ENCODE measurements around the gene SOWAHA. TPM values are rescaled to one million over a fixed set of nuclear protein-coding genes. Genes with fewer than 3 reads are reported as not detected.

Gene SOWAHA
- total RNA-seq, 1 experiment from 2014 or later, result 0.04 TPM

DNA sequence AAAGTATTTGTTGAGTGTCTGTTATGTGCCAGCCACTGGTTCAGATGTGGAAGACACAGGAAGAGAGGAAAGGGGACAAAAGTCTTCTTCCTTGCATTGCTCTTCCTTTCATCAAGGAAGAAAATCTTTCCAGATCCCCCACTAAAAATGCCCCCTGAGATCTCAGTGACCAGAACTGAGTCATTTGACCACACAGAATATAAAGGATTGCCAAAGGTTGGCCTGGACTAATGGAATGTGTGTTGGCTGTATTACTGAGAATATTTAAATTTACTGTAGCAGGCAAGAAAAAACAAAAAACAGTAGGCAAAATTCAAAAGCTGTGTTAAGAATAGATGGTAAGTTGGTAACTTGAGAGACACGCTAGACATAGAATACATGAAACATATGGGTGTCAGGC, 26.0 kb upstream of the SOWAHA start:
- no peak for ATAC-seq
- Histone ChIP-seq H3K4me1 (ENCODE audit: insufficient read depth, low read length) (peaks cover 5% of the 10 kb centered on the region; the same call in 1 of the 2 replicates), H3K27ac (ENCODE audit: low read length) (no peak overlapping the region), H3K36me3 (ENCODE audit: low read depth, low read length) (no peaks in the 10 kb centered on the region), H3F3A (ENCODE audit: low read length, unreplicated experiment) (no peaks in the 10 kb centered on the region), H4K20me1 (ENCODE audit: low read length) (no peaks in the 10 kb centered on the region), H3K4me3 (ENCODE audit: low read length) (no peak overlapping the region), H3K9me3 (ENCODE audit: low read length) (no peaks in the 10 kb centered on the region), H2AFZ (ENCODE audit: low read length) (no peak overlapping the region), H3K79me2 (ENCODE audit: low read length) (no peaks in the 10 kb centered on the region), H3K9ac (ENCODE audit: low read length) (no peak overlapping the region), H3K4me2 (ENCODE audit: low read length) (no peak overlapping the region), H3K27me3 (ENCODE audit: low read length) (no peaks in the 10 kb centered on the region), H3K9me2 (replicated peaks; ENCODE audit: low read length) (no peaks in the 10 kb centered on the region)
- DNase-seq, result no peak
- CTCF ChIA-PET, result no interaction called here
- TF ChIP-seq, protein P1, sequence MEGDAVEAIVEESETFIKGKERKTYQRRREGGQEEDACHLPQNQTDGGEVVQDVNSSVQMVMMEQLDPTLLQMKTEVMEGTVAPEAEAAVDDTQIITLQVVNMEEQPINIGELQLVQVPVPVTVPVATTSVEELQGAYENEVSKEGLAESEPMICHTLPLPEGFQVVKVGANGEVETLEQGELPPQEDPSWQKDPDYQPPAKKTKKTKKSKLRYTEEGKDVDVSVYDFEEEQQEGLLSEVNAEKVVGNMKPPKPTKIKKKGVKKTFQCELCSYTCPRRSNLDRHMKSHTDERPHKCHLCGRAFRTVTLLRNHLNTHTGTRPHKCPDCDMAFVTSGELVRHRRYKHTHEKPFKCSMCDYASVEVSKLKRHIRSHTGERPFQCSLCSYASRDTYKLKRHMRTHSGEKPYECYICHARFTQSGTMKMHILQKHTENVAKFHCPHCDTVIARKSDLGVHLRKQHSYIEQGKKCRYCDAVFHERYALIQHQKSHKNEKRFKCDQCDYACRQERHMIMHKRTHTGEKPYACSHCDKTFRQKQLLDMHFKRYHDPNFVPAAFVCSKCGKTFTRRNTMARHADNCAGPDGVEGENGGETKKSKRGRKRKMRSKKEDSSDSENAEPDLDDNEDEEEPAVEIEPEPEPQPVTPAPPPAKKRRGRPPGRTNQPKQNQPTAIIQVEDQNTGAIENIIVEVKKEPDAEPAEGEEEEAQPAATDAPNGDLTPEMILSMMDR (conservative IDR thresholded peaks at IDR 0.05; ENCODE audit: low read depth, low read length), result no peak
- TF ChIP-seq EZH2phosphoT487 (IDR thresholded peaks at IDR 0.05; ENCODE audit: borderline replicate concordance, low read length), result no peak
- no peak for TF ChIP-seq EZH2 (IDR thresholded peaks at IDR 0.05; ENCODE audit: low read length, unreplicated experiment)
- intact Hi-C loops (cut with micrococcal nuclease), result no loop called here
- POLR2A ChIA-PET (ENCODE audit: unreplicated experiment), result no interaction called here
- no TSS peak for BruUV-seq (replicated peaks)

DNA sequence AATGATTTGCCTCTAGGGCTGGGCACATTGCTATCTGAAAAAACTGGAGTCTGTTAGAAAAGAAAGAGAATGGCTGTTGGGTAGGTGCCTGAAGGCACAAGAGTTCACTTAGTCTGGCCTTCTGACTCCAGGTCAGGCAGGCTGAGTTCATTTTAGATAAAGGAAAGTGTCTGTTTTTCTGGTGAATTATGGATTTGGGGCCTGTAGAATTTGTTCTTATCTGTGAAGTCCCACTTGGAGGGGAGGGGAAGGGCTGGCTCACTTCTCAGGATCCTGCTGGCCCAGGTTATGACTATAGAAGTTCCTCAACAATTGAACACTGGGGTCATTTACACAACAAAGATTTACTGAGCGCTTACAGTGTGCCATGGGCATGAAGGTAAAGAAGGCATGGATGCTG, 24.6 kb upstream of the SOWAHA start:
- Histone ChIP-seq H3F3A (ENCODE audit: low read length, unreplicated experiment) (no peaks in the 10 kb centered on the region), H3K4me2 (ENCODE audit: low read length) (no peak overlapping the region), H3K4me1 (ENCODE audit: insufficient read depth, low read length) (no peaks in the 10 kb centered on the region), H3K27ac (ENCODE audit: low read length) (no peak overlapping the region), H4K20me1 (ENCODE audit: low read length) (no peaks in the 10 kb centered on the region), H3K9ac (ENCODE audit: low read length) (no peak overlapping the region), H3K9me2 (replicated peaks; ENCODE audit: low read length) (no peaks in the 10 kb centered on the region), H3K9me3 (ENCODE audit: low read length) (no peaks in the 10 kb centered on the region), H3K36me3 (ENCODE audit: low read depth, low read length) (no peaks in the 10 kb centered on the region), H2AFZ (ENCODE audit: low read length) (no peak overlapping the region), H3K27me3 (ENCODE audit: low read length) (no peaks in the 10 kb centered on the region), H3K79me2 (ENCODE audit: low read length) (no peaks in the 10 kb centered on the region), H3K4me3 (ENCODE audit: low read length) (no peak overlapping the region)
- CTCF ChIA-PET, result no interaction called here
- DNase-seq (no peak), ATAC-seq (no peak)
- POLR2A ChIA-PET (ENCODE audit: unreplicated experiment), result no interaction called here
- no TSS peak for BruUV-seq (replicated peaks)
- TF ChIP-seq, protein P1 (conservative IDR thresholded peaks at IDR 0.05; ENCODE audit: low read depth, low read length), result no peak
- no peak for TF ChIP-seq EZH2 (IDR thresholded peaks at IDR 0.05; ENCODE audit: low read length, unreplicated experiment)
- TF ChIP-seq EZH2phosphoT487 (IDR thresholded peaks at IDR 0.05; ENCODE audit: borderline replicate concordance, low read length), result no peak
- intact Hi-C loops (cut with micrococcal nuclease), result no loop called here

DNA sequence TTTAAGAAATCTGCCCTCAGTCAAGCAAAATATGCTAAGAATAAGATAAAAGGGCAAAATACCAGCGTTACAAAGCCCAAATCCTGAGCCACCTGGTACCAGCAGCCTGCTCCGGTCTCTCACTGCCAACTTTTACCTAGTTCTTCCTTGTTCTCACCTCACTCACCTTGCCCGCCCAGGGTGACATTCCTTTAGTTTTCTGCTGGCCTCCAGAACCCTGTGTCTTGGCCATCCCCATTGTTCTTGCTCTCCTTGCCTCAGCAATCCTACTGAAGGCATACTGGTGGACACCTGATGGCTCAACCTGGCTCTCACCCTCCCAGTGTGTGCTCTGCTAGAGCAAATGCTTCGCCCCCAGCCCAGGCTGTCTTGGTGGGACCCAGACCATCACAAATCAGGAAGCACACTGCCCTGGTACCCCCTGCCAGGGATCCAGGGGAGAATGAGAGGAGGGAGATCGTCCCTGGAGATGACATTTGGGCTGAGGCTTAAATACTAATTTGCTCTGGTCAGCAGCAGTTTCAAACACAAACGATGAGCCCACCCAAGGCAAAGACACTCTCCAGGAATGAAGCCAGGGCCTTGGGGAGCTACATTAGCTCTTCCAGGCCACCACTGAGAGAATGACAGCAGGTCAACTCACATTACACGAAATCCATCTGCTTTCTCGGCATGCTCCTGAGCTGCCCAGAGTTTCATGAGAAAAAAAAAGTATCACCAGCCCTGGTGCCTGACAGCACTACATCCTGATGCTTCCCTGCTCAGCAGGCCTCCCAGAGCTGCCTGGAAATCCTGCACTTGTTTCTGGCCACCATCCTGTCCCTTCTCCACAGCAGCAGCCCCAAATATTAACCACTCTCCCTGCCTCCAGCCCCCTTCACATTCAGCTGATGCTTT, 23.9 kb upstream of the SOWAHA start:
- TF ChIP-seq, protein P1 (conservative IDR thresholded peaks at IDR 0.05; ENCODE audit: low read depth, low read length), result no peak
- no peak for TF ChIP-seq EZH2phosphoT487 (IDR thresholded peaks at IDR 0.05; ENCODE audit: borderline replicate concordance, low read length)
- no peak for TF ChIP-seq EZH2 (IDR thresholded peaks at IDR 0.05; ENCODE audit: low read length, unreplicated experiment)
- Histone ChIP-seq H3K4me3 (ENCODE audit: low read length) (no peak overlapping the region), H2AFZ (ENCODE audit: low read length) (no peak overlapping the region), H3K4me2 (ENCODE audit: low read length) (no peak overlapping the region), H3K27ac (ENCODE audit: low read length) (no peak overlapping the region), H3K27me3 (ENCODE audit: low read length) (no peaks in the 10 kb centered on the region), H3K9ac (ENCODE audit: low read length) (no peak overlapping the region), H3K9me3 (ENCODE audit: low read length) (no peaks in the 10 kb centered on the region), H4K20me1 (ENCODE audit: low read length) (no peaks in the 10 kb centered on the region), H3K9me2 (replicated peaks; ENCODE audit: low read length) (no peaks in the 10 kb centered on the region), H3K36me3 (ENCODE audit: low read depth, low read length) (no peaks in the 10 kb centered on the region), H3F3A (ENCODE audit: low read length, unreplicated experiment) (no peaks in the 10 kb centered on the region), H3K4me1 (ENCODE audit: insufficient read depth, low read length) (no peaks in the 10 kb centered on the region), H3K79me2 (ENCODE audit: low read length) (no peaks in the 10 kb centered on the region)
- BruUV-seq (replicated peaks), result no TSS peak
- no peak for ATAC-seq
- intact Hi-C loops (cut with micrococcal nuclease), result no loop called here
- no peak for DNase-seq
- ChIA-PET CTCF (no interaction called here), POLR2A (ENCODE audit: unreplicated experiment) (no interaction called here)

Measured in PC-3 (cell line).